HG03066 (cell line): ENCODE data around the gene FAM83E.
A peak's percentile ranks its signal among the peaks of the same experiment; 100 is the strongest.
"Not testable (repeated sequence)": the region's sequence is repeated elsewhere in the genome, so short reads cannot be mapped to it uniquely, and the experiment has no call there.

Experiments used
- ATAC-seq: cut with Tn5 transposase; IDR thresholded peaks from one replicate; pipeline ENCODE4 v1.9.1; 2021; ENCODE audit warnings: low read depth; ENCODE audit not compliant: unreplicated experiment

Gene FAM83E

DNA sequence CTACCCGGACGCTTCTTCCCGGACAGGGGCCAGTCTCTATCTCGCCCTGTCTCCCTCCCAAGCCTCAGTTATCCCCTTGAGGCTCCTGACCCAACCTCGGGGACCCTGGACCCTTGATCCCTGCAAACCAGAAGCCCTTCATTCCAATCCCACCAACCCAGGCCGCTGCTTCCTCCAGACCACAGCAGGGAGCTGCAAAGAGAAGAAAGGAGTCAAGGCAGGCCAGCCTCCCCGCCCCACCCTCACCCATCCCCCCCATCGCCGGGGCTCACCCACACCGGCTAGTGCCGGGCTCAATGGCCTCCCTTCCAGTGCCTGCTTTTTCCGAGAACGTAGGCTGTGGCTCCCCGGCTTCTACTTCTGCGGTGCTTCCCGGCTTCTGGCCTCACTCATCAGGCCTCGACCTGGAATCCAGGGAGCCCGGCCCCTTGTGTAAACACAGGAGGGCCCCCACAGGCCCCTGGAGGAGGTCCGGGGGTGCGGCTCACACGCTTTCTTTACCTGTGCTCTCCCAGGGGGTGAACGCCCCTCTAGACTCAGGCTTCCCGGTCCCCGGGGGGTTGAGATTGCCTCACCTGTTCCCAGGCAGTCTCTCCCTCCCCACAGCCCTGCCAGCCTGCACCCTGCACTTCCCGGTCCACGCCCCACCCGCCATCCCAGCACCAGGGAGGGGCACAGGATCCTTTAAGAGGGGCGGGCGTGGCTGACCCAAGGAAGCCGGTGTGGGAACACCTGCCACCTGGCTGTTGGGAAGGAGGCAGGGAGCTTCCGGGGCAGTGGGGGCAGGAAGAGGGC is at the start of gene FAM83E:
Gene FAM83E, minus strand, starts transcription at position 641 of the 795 bp plus-strand sequence. CDS start 1,704 bp downstream, outside the sequence.
- ATAC-seq, result no peak

DNA sequence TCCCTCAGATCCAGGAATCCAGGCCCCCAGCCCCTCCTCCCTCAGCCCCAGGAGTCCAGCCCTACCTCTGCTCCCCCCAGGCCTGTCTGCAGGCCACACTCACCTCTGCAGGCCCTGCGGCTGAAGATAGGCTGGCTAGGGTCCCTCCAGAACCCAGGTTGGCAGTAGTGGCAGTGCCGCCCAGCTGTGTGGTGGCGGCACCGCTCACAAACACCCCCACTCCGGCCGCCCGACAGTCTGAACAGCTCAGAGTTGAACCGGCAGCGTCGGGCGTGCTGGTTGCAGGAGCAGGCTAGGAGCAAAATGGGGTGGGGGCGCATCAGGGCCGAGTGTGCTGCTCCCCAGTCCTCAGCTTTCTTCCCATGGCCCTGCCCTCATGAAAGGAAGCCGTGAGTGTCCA is 49.6 kb upstream of the FAM83E start:
- ATAC-seq, result no peak

DNA sequence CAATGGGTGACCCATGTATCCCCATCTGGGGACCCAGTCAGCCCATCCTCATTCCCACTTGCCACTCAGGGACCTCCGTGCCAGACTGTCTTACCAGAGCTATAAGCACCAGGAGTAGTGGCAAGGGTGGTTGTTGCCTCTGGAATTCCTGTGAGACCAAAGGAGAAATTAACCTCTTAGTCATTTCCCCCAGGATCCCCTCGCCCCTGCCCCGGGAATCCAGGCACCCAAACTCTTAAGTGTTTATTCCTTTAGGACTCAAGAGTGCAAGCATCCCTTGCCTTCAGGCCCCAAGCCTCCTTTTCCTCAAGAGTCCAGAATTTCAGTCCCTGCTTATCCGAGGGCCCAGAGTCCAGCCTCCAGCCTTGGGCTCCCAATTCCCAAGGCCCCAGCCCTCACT is 48.8 kb upstream of the FAM83E start:
- ATAC-seq, result no peak

- ATAC-seq, result no peak
Measured at GRCh38 chr19:48661711-48662090, 46.8 kb upstream of the FAM83E start.

GRCh38 chr19:48660852-48661710 is 46.2 kb upstream of the FAM83E start:
- peak; percentile 81 for ATAC-seq

DNA sequence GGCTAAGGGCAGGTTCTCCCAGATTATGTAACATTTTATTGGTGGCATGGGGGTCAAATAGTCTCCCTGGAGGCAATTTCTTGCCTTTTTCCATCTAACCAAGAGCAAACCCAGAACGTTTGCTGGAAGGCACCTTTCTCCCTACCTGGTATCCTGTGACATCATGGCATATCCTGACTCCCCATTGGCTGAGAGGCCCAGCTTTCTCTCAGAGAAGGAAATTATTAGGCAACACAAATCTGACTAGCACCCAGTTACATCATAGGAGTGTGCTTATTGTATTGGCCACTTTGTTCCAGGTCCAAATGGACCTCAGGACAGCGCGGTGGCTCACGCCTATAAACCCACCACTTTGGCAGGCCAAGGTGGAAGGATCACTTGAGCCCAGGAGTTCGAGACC is 44.9 kb upstream of the FAM83E start:
- ATAC-seq, result no peak

DNA sequence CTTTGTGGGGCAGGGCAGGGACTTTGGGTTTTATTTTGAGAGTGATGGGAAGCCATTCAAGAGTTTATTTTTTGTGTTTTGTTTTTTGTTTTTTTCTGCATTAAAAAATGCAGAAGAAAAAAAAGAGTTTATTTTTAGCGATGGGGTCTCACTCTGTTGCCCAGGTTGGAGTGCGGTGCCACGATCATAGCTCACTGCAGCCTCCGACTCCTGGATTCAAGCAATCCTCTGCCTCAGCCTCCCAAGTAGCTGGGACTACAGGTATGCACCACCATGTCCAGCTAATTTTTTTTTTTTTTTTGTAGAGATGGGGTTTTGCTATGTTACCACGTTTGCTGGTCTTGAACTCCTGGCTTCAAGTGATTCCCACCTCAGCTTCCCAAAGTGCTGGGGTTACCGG is 43.6 kb upstream of the FAM83E start:
- ATAC-seq, result no peak

GRCh38 chr19:48657828-48658227 is 43.0 kb upstream of the FAM83E start:
- not testable (repeated sequence) for ATAC-seq

DNA sequence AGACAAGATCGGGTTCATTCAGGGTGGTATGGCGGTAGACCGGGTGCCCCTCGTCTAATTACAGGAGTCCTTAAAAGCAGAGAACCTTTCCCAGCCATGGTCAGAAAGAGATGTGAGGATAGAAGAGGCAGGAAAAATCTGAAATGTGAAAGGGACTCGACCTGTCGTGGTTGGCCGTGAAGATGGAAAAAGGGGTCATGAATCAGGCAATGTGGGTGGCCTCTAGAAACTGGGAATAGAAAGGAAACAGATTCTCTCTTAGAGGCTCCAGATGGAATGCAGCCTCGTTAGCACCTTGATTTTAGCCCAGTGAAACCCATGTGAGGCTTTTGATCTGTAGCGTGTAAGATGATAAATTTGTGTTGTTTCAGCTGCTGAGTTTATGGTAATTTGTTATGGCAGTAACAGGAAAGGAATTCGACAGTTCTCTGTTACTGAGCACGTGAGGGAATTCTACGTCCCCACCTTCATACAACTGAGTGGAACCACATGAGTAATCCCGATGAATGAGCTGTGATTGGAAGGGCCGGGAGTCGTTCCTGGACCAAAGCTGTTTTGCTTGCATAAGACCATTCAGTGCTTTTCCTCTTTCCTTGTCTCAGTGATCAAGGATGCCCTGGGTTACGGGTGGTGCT is 42.1 kb upstream of the FAM83E start:
- ATAC-seq, result no peak

DNA sequence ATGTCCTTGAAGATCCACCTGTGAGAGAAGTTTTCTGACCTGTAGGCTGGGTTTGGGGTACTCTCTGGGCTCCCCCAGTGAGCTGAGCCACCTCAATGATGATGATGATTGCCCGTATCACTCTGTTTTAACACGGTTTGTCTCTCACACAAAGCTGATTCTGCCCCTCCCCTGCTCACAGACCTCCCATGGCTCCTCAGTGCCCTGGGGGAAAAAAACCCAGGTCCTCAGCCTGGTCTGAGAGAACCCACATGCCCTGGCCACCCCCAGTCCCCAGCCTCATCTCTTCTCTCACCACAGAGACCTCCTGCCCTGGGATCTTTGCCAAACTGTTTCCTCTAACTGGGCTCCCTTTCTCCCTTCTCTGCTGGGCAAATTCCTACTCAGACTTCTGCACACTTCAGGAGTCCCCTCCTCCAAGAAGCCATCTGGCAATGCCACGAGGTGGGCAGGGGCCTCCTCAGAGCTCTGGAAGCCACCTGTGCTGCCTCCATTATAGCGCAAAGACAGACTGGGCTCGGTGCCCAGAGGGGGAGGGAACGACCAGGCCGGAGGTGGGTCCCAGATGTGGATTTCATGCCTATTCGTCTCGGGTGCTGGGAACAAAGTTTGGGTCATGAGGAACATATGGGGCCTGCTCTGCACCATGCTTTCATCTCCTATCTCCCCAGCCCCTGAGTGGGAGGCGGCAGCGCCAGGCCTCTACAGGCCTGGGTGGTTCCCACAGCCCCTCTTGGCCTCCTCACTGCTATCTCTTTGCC is 39.6 kb upstream of the FAM83E start:
- ATAC-seq, result no peak

GRCh38 chr19:48651683-48652048 is 36.8 kb upstream of the FAM83E start:
- no peak for ATAC-seq

GRCh38 chr19:48650974-48651682 is 36.3 kb upstream of the FAM83E start:
- ATAC-seq, result no peak

DNA sequence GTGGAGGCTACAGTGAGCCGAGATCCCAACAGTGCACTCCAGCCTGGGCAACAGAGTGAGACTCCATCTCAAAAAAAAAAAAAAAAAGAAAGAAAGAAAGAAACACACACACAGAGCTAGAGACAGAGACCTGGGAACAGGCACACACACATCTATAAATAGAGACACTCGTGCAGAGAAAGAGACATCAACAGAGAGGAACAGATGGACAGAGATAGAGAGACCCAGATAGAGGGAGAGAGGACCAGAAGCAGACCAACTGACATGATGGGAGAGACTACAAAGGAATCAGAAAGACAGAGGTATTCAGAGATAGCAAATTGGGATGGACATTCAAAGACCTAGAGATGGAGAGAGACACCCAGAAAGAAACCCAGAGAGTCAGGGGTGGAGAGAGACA is 33.3 kb upstream of the FAM83E start:
- ATAC-seq, result no peak

- no peak for ATAC-seq
Measured at GRCh38 chr19:48646722-48647216, 31.9 kb upstream of the FAM83E start.

- ATAC-seq, result peak; percentile 75
Measured at GRCh38 chr19:48646001-48646721, 31.3 kb upstream of the FAM83E start, which contains the start of gene CA11. TSS of gene CA11 (minus strand) at chr19:48646187. CDS start at chr19:48645632, 555 bp downstream.

DNA sequence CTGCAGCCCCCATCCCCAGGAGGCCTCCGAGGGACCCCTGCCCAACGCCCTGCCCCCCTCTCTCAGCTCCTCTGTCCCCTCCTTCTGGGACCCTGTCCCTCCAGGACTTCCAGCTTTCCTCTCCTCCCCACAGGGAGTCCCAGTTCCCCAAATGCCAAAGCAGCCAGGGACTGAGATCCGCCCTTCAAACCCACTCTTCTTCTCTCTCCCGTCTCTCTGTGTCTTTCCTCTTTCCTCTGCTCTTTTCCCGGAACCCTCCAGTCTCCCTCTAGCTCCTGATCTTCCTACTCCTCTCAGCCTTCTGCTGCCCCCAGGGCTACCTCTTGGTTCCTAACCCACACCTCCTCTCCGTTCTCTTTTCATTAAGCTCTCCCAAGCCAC is 30.7 kb upstream of the FAM83E start:
- ATAC-seq, result no peak

DNA sequence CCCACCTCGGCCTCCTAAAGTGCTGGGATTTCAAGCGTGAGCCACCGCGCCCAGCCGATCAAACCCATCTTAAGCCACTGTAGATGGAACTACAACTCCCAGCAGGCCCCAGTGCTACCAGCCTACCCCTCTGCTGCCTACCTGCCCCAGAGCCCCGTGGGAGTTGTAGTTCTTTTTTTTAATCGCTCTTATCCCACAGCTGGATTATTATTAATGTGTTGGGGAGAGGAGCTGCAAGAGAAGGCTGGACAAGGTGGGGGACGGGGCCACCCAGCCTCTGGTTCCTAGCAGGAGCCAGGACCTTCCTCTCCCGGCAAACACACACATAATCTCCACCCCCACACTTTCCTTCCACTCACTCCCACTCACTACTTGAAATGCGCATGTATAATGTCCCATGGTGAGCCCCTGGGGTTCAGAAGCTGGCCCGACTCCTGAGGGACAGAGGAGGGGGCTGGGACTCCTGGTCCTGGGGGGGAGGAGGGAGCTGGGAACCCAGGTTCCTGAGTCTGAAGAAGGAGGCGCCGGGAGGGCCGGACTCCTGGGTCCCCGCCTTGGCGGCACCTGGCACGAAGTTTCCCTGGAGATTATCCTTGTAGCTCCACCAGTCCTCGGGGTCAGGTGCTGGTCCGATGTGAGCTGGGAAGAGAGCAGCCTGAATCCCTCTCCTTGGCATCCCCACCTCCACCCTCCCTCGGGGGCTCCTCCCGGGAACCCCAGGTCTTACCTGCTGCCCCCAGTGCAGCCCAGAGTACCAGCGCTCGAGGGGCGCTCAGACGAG is 30.2 kb upstream of the FAM83E start:
- no peak for ATAC-seq

- ATAC-seq, result no peak
Measured at GRCh38 chr19:48644355-48644754, 29.5 kb upstream of the FAM83E start.
